ENCODE results near the gene MMGT1.
"Not testable (repeated sequence)": the region's sequence is repeated elsewhere in the genome, so short reads cannot be mapped to it uniquely, and the experiment has no call there.

MMGT1 gene

DNA sequence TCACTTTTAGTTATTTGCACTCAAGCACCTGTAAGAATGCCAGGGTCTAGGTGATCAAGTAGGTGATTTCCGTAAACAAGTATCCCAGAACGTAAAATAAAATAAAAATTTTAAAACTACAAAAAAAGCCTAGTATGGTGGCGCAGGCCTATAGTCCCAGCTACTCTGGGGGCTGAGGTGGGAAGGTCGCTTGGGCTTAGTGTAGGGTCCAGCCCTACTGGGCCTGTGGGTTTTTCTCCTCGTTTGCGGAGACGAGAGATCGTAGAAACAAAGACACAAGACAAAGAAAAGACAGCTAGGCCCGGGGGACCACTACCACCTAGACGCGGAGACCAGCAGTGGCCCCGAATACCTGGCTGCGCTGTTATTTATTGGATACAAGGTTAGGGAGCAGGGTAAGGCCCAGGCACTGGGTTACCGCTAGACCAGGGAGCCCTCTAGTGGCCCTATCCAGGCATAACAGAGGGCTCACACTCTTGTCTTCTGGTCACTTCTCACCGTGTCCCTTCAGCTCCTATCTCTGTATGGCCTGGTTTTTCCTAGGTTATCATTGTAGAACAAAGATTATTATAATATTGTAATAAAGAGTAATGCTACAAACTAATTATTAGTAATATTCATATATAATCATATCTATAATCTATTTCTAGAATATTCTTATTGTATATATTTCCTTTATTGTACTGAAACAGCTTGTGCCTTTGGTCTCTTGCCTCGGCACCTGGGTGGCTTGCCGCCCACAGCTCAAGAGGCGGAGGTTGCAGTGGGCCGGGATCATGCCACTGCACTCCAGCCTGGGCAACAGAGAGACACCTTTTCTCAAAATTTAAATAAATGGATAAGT is 41.9 kb downstream of the MMGT1 start:
- DNase-seq, result peak; percentile 62

GRCh38 chrX:135927897-135928296 is 45.9 kb downstream of the MMGT1 start:
- no peak for DNase-seq
- in situ Hi-C loops (cut with MboI; ENCODE audit: low pct_unique_long_range_greater_than_20kb, low sequenced_read_pairs), result no loop called here

More for the DNA sequence above, 41.9 kb downstream of the MMGT1 start:
- in situ Hi-C loops (cut with MboI; ENCODE audit: low pct_unique_long_range_greater_than_20kb, low sequenced_read_pairs), result no loop called here

- in situ Hi-C loops (cut with MboI; ENCODE audit: low pct_unique_long_range_greater_than_20kb, low sequenced_read_pairs), result no loop called here
- DNase-seq, result no peak
These were observed 50.4 kb downstream of the MMGT1 start for GRCh38 chrX:135923353-135923752.

DNA sequence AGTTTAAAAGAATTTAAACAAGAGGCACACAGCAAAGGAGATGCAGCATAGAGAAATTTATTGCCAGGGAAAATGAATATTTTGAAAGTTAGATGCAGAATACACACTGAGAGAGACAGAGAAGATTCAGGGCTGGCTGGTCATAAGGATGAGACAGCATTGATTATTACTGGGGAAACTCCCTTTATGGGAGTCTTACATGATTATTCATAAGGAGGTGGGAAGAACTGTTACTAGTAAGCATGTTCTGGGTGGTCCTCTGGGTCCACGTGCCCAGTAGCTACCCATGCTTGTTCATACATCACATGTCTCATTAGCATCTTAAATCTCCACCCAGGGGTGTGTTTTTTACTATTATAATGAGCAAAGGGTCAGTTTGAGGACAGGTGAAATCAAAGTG is 53.3 kb downstream of the MMGT1 start:
- in situ Hi-C loops (cut with MboI; ENCODE audit: low pct_unique_long_range_greater_than_20kb, low sequenced_read_pairs), result not testable (repeated sequence)

DNA sequence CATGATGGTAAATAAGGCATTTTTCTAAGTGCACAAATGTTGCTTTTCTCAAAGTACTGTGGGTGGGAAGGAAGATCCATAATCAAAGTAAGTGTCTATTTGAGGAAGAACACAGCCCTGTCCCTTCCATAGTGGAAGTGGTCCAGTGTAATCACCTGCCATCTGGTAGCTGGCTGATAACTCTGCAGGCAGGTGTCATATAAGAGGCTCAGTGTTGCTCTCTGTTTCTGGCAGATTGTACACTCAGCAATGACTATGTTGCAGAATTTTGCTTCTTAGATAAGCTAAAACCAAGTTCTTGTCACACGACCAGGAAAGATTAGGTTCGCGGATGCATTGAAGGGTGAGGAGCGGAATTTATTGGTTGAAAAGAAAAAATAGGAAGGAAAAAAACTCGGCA is 59.4 kb downstream of the MMGT1 start:
- no peak for DNase-seq
- in situ Hi-C loops (cut with MboI; ENCODE audit: low pct_unique_long_range_greater_than_20kb, low sequenced_read_pairs), result no loop called here

More for the DNA sequence above, 53.3 kb downstream of the MMGT1 start:
- not testable (repeated sequence) for DNase-seq

Measured in KBM-7 (cell line).